Hair follicle dermal papilla cell (primary cell): ENCODE results near the gene SAE1. TPM values are rescaled to one million over a fixed set of nuclear protein-coding genes. Genes with fewer than 3 reads are reported as not detected.

Experiments used
- small RNA-seq: library from RNA; depleted of rRNA; stranded (forward); fragments of <200 nt; gene quantifications from one replicate; pipeline ENCODE3, GENCODE V24; 2012
- total RNA-seq: library from RNA; depleted of rRNA; stranded (reverse); fragments of >200 nt; gene quantifications from 2 replicates; pipeline ENCODE4 v1.2.3, GENCODE V29; 2012

SAE1 gene
- total RNA-seq: 97.8 and 106 TPM in 2 replicates

GRCh38 chr19:47130589-47131227 lies at the start of gene SAE1:
Gene SAE1 (plus strand): TSS chr19:47130835. CDS start chr19:47130931, 96 bp downstream.

GRCh38 chr19:47112997-47113849 lies 17.4 kb upstream of the SAE1 start, which contains the start of gene ZC3H4:
Gene ZC3H4 (minus strand): TSS chr19:47113776. CDS start chr19:47112584, 1,192 bp downstream.

DNA sequence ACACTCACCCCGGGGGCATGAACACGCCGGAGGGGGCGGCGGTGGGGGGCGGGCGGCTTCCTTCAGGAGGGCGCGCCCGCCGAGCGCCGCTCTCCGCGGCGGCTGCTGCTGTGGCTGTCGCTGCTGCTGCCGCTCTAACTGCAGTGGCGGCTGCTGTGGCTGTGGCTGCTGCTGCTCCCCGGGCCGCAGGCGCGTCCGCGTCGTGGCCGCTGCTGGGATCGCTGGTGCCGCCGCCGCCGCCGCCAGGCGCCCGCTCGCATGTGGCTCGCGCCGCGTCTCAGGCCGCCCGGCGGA lies 100.2 kb downstream of the SAE1 start, which contains the start of gene BBC3:
Gene BBC3, minus strand, starts transcription at position 279 of the 294 bp plus-strand sequence. CDS start 2,768 bp downstream, outside the sequence.

DNA sequence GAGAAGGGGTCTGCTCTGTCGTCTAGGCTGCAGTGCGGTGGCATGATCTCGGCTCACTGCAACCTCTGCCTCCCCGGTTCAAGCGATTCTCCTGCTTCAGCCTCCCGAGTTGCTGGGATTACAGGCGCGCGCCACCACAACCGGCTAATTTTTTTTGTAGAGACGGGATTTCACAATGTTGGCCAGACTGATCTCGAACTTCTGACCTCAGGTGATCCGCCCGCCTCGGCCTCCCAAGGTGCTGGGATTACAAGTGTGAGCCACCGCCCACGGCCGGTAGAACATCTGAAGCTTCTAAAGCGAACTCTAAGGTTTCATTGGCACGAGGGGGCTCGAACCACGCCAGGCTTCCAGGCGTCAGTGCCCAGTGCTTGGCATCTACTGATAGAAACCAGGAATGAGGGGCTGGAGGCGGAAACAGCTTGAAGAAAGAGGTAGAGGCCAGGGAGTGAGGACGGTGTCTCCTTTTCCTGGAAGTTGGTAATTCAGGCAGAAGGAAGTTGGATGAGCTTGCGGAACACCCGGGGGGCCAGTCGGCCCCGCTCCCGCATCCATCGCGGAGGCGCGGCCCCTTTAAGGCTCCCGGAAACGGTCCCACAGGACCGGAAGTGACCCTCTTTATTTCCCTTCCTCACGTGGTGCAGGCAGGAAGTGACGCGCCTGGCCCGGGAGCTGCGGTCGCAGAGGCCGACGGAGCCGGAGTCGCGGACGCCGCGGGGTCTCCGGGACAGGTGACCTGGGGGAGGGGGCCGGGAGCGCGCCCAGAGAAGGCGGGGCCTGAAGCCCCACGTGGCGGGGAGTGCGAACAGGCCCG lies 125.5 kb downstream of the SAE1 start, which contains the start of gene CCDC9:
Gene CCDC9, plus strand, starts transcription at position 647 of the 814 bp plus-strand sequence. CDS start 1,876 bp downstream, outside the sequence.

Small RNA genes lying within 50 kb of the gene (small RNA-seq; reads per million reads assigned to genes)
- gene MIR3190: not detected

Other genes starting within 250 kb of the SAE1 start
- 0.16 and 0.61 TPM in 2 replicates for gene NPAS1, start 111.0 kb upstream of the SAE1 start, total RNA-seq
- gene TMEM160, start 82.2 kb upstream of the SAE1 start, total RNA-seq: 8.3 and 21.4 TPM in 2 replicates
- 21.1 and 21.3 TPM in 2 replicates for gene ZC3H4, start 17.1 kb upstream of the SAE1 start, total RNA-seq
- 6.3 and 8.9 TPM in 2 replicates for gene BBC3, start 100.4 kb downstream of the SAE1 start, total RNA-seq
- 9.6 and 13.4 TPM in 2 replicates for gene CCDC9, start 125.7 kb downstream of the SAE1 start, total RNA-seq
- gene INAFM1, start 144.1 kb downstream of the SAE1 start, total RNA-seq: 2.6 and 2.9 TPM in 2 replicates
- gene C5AR1, start 179.0 kb downstream of the SAE1 start, total RNA-seq: 0.49 TPM in 1 of 2 replicates, not detected in the other
- gene C5AR2, start 201.3 kb downstream of the SAE1 start, total RNA-seq: 0.32 and 0.49 TPM in 2 replicates
- 12.8 and 16.7 TPM in 2 replicates for gene DHX34, start 218.5 kb downstream of the SAE1 start, total RNA-seq